Hepatic stellate cell (primary cell): ENCODE measurements around the gene RYR1.
"Not testable (repeated sequence)": the region's sequence is repeated elsewhere in the genome, so short reads cannot be mapped to it uniquely, and the experiment has no call there.

ENCODE experiments used
- DNase-seq: peaks from one replicate; pipeline ENCODE4 v3.0.0; 2011; ENCODE audit warnings: low spot score

The RYR1 gene

GRCh38 chr19:38427035-38427677 is 6.3 kb upstream of the RYR1 start:
- not testable (repeated sequence) for DNase-seq

GRCh38 chr19:38429055-38429810 is 4.3 kb upstream of the RYR1 start:
- no peak for DNase-seq

- DNase-seq: no peak
These were observed 3.7 kb upstream of the RYR1 start for GRCh38 chr19:38429811-38430156.

GRCh38 chr19:38430931-38431330 is 2.6 kb upstream of the RYR1 start:
- DNase-seq: no peak

GRCh38 chr19:38434549-38435051 is 1.1 kb downstream of the RYR1 start:
- DNase-seq: no peak

- DNase-seq: no peak
These were observed 3.8 kb downstream of the RYR1 start for GRCh38 chr19:38437295-38437694.

GRCh38 chr19:38437917-38438316 is 4.4 kb downstream of the RYR1 start:
- DNase-seq: no peak

- DNase-seq: no peak
These were observed 7.1 kb downstream of the RYR1 start for GRCh38 chr19:38440592-38440991.

GRCh38 chr19:38441657-38442348 is 8.3 kb downstream of the RYR1 start:
- no peak for DNase-seq

- DNase-seq: no peak
These were observed 9.2 kb downstream of the RYR1 start for GRCh38 chr19:38442736-38443135.

GRCh38 chr19:38443458-38443999 is 10.0 kb downstream of the RYR1 start:
- DNase-seq: no peak

- no peak for DNase-seq
These were observed 10.5 kb downstream of the RYR1 start for GRCh38 chr19:38444026-38444425.

- no peak for DNase-seq
These were observed 11.9 kb downstream of the RYR1 start for GRCh38 chr19:38445362-38445761.

- DNase-seq: no peak
These were observed 14.7 kb downstream of the RYR1 start for GRCh38 chr19:38448225-38448624.

- no peak for DNase-seq
These were observed 16.0 kb downstream of the RYR1 start for GRCh38 chr19:38449518-38449917.

- DNase-seq: no peak
These were observed 17.5 kb downstream of the RYR1 start for GRCh38 chr19:38451036-38451435.

GRCh38 chr19:38451629-38452028 is 18.1 kb downstream of the RYR1 start:
- DNase-seq: no peak

- no peak for DNase-seq
These were observed 19.2 kb downstream of the RYR1 start for GRCh38 chr19:38452430-38453366.

GRCh38 chr19:38453596-38453995 is 20.1 kb downstream of the RYR1 start:
- DNase-seq: no peak

- no peak for DNase-seq
These were observed 21.5 kb downstream of the RYR1 start for GRCh38 chr19:38455031-38455430.

- no peak for DNase-seq
These were observed 23.7 kb downstream of the RYR1 start for GRCh38 chr19:38457202-38457601.
